Right renal cortex interstitium (tissue), 3 donors: ENCODE data around the gene SAMD11. TPM values are rescaled to one million over a fixed set of nuclear protein-coding genes. Genes with fewer than 3 reads are reported as not detected.
"Not testable (repeated sequence)": the region's sequence is repeated elsewhere in the genome, so short reads cannot be mapped to it uniquely, and the experiment has no call there.

ENCODE experiments used
- DNase-seq, 3 donors: peaks; one replicate each; pipeline ENCODE4 v3.0.0-alpha.2; 2013; ENCODE audit warnings: low read depth in 3 of 3, low spot score in 2 of 3
- polyA plus RNA-seq, 3 donors: library from polyadenylated mRNA; unstranded; fragments of 120-200 nt; gene quantifications; one replicate each; pipeline ENCODE4 v1.2.1, GENCODE V29; 2013; ENCODE audit not compliant: insufficient read length in 3 of 3

SAMD11 gene
- polyA plus RNA-seq, result 10 to 100 TPM; 39.9 to 43.0 (median 42.7) TPM

- DNase-seq, result peak in 1 of 3 donors; percentile 77
These were observed at the start of gene SAMD11 for GRCh38 chr1:923131-923990. Gene SAMD11, plus strand, starts transcription at chr1:923923. Its CDS starts 509 bp downstream, at chr1:924432.

- not testable (repeated sequence) for DNase-seq
These were observed 47.1 kb upstream of the SAMD11 start for GRCh38 chr1:876428-877208.

- not testable (repeated sequence) for DNase-seq
These were observed 46.3 kb upstream of the SAMD11 start for GRCh38 chr1:877209-877986.

- DNase-seq, result not testable (repeated sequence)
These were observed 43.2 kb upstream of the SAMD11 start for GRCh38 chr1:880511-880910.

GRCh38 chr1:880915-881314 lies 42.8 kb upstream of the SAMD11 start:
- DNase-seq, result not testable (repeated sequence)

- no peak for DNase-seq
These were observed 37.4 kb upstream of the SAMD11 start for GRCh38 chr1:886311-886710.

GRCh38 chr1:886760-887159 lies 37.0 kb upstream of the SAMD11 start:
- DNase-seq, result no peak

GRCh38 chr1:888297-888696 lies 35.4 kb upstream of the SAMD11 start:
- no peak for DNase-seq

- not testable (repeated sequence) for DNase-seq
These were observed 33.9 kb upstream of the SAMD11 start for GRCh38 chr1:889774-890173.

- not testable (repeated sequence) for DNase-seq
These were observed 33.5 kb upstream of the SAMD11 start for GRCh38 chr1:890234-890633.

- no peak for DNase-seq
These were observed 33.1 kb upstream of the SAMD11 start for GRCh38 chr1:890661-891060.

GRCh38 chr1:897226-897625 lies 26.5 kb upstream of the SAMD11 start:
- DNase-seq, result no peak

- not testable (repeated sequence) for DNase-seq
These were observed 25.8 kb upstream of the SAMD11 start for GRCh38 chr1:897951-898350.

GRCh38 chr1:899636-900317 lies 23.9 kb upstream of the SAMD11 start:
- no peak for DNase-seq

GRCh38 chr1:901108-901859 lies 22.4 kb upstream of the SAMD11 start:
- DNase-seq, result no peak

GRCh38 chr1:902802-903201 lies 20.9 kb upstream of the SAMD11 start:
- no peak for DNase-seq

- no peak for DNase-seq
These were observed 20.4 kb upstream of the SAMD11 start for GRCh38 chr1:903305-903704.

GRCh38 chr1:903721-904271 lies 19.9 kb upstream of the SAMD11 start:
- DNase-seq, result no peak

- DNase-seq, result peak in 1 of 3 donors; percentile 76
These were observed 19.3 kb upstream of the SAMD11 start for GRCh38 chr1:904310-904950.
